HL-60 (cell line): Measurements from ENCODE around the gene DCLRE1B.
A peak's percentile ranks its signal among the peaks of the same experiment; 100 is the strongest.

Experiments used
- DNase-seq, 2 experiments: peaks; one replicate each; pipeline ENCODE4 v3.0.0-alpha.2; 2010 to 2020; ENCODE audit warnings: low read depth in 1 of 2, low spot score in 1 of 2
- H3K27ac ChIP-seq: fragments of 250-450 bp; sonication (Bioruptor Pico); replicated peaks from 2 replicates; pipeline ENCODE4 v1.5.1; 2020; ENCODE audit warnings: mild to moderate bottlenecking, moderate library complexity
- H3K27me3 ChIP-seq: fragments of 250-450 bp; sonication (Bioruptor Pico); 2 replicates; pipeline ENCODE4 v1.5.1; 2021; ENCODE audit warnings: mild to moderate bottlenecking, moderate library complexity; ENCODE audit not compliant: insufficient read depth, poor library complexity, severe bottlenecking
- H3K4me3 ChIP-seq: replicated peaks from 2 replicates; pipeline ENCODE4 v1.5.1; 2011; ENCODE audit warnings: mild to moderate bottlenecking, control low read depth, low read length; ENCODE audit not compliant: insufficient read depth
- GABPA ChIP-seq: IDR thresholded peaks from 2 replicates; pipeline ENCODE4 v1.6.1; 2012; ENCODE audit warnings: low read depth
- POLR2AphosphoS5 ChIP-seq: IDR thresholded peaks from 2 replicates; pipeline ENCODE4 v1.6.1; 2012; ENCODE audit warnings: low read depth
- SPI1 ChIP-seq: IDR thresholded peaks from 2 replicates; pipeline ENCODE4 v1.6.1; 2012; ENCODE audit warnings: low read depth, mild to moderate bottlenecking, borderline replicate concordance
- TF ChIP-seq, protein P1 (sequence below): IDR thresholded peaks from 2 replicates; pipeline ENCODE4 v1.6.1; 2012; ENCODE audit warnings: low read depth; ENCODE audit not compliant: insufficient replicate concordance
- TF ChIP-seq, protein P2 (sequence below): IDR thresholded peaks from one replicate; pipeline ENCODE4 v1.5.1; 2011; ENCODE audit warnings: low read length, control low read depth, inconsistent platforms; ENCODE audit not compliant: insufficient read depth

DCLRE1B gene

DNA sequence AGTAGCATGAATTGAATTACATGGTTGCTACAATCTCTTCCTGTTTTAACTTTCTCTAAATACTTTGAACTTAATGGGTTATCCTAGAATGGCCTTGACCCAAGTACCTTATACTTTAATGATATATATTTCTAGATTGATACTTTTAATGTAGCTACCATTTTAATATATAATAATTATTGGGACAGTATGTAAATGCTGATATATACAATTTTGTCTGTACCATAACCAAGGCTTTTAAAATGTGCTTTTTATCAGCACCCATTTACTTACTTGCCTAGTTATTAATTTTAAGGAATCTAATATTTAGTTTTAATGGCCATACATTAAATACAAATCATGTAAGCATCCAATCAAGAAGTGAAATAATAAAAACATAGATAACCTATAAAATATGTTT, 37.4 kb downstream of the DCLRE1B start:
- no peak overlapping the region for H3K4me3 ChIP-seq
- DNase-seq: no peak
- peak overlapping the region; percentile 81 for H3K27ac ChIP-seq
- no peak for TF ChIP-seq SPI1
- TF ChIP-seq, protein P1, sequence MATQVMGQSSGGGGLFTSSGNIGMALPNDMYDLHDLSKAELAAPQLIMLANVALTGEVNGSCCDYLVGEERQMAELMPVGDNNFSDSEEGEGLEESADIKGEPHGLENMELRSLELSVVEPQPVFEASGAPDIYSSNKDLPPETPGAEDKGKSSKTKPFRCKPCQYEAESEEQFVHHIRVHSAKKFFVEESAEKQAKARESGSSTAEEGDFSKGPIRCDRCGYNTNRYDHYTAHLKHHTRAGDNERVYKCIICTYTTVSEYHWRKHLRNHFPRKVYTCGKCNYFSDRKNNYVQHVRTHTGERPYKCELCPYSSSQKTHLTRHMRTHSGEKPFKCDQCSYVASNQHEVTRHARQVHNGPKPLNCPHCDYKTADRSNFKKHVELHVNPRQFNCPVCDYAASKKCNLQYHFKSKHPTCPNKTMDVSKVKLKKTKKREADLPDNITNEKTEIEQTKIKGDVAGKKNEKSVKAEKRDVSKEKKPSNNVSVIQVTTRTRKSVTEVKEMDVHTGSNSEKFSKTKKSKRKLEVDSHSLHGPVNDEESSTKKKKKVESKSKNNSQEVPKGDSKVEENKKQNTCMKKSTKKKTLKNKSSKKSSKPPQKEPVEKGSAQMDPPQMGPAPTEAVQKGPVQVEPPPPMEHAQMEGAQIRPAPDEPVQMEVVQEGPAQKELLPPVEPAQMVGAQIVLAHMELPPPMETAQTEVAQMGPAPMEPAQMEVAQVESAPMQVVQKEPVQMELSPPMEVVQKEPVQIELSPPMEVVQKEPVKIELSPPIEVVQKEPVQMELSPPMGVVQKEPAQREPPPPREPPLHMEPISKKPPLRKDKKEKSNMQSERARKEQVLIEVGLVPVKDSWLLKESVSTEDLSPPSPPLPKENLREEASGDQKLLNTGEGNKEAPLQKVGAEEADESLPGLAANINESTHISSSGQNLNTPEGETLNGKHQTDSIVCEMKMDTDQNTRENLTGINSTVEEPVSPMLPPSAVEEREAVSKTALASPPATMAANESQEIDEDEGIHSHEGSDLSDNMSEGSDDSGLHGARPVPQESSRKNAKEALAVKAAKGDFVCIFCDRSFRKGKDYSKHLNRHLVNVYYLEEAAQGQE: no peak
- H3K27me3 ChIP-seq: no peaks in the 10 kb centered on the region

DNA sequence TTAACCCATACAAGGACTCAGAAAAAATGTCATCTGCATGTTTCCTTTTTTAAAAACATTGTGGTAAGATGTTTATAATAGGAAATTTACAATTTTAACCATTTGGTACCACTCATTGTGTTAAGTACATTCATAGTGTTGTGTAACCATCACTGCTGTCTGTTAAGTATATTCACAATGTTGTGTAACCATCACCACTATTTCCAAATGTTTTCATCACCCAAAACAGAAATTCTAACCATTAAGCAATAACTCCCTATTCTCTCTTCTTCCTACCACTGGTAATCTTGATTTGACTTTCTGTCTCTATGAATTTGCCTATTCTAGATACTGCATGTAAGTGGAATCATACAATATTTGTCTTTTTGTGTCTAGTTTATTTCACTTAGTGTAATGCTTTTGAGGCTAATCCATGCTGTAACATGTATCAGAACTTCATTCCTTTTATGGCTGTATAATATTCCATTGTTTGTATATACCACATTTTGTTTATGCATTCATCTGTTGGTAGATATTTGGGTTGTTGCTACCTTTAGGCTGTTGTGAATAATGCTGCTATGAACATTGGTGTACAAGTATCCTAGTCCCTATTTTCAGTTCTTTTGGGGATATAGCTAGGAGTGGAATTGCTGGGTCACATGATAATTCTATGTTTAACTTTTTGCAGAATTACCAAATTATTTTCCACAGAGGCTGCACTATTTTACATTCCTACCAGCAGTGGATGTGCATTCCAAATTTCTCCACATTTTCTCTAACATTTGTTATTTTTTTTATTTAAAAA, 38.1 kb downstream of the DCLRE1B start:
- Histone ChIP-seq H3K4me3 (no peak overlapping the region), H3K27ac (peak overlapping the region; percentile 81), H3K27me3 (no peaks in the 10 kb centered on the region)
- peak; percentile 42; the same call in 1 of the 2 replicates for TF ChIP-seq POLR2AphosphoS5
- TF ChIP-seq SPI1: no peak
- TF ChIP-seq, protein P2, sequence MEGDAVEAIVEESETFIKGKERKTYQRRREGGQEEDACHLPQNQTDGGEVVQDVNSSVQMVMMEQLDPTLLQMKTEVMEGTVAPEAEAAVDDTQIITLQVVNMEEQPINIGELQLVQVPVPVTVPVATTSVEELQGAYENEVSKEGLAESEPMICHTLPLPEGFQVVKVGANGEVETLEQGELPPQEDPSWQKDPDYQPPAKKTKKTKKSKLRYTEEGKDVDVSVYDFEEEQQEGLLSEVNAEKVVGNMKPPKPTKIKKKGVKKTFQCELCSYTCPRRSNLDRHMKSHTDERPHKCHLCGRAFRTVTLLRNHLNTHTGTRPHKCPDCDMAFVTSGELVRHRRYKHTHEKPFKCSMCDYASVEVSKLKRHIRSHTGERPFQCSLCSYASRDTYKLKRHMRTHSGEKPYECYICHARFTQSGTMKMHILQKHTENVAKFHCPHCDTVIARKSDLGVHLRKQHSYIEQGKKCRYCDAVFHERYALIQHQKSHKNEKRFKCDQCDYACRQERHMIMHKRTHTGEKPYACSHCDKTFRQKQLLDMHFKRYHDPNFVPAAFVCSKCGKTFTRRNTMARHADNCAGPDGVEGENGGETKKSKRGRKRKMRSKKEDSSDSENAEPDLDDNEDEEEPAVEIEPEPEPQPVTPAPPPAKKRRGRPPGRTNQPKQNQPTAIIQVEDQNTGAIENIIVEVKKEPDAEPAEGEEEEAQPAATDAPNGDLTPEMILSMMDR: no peak
- peak; percentile 58 to 92 for DNase-seq

DNA sequence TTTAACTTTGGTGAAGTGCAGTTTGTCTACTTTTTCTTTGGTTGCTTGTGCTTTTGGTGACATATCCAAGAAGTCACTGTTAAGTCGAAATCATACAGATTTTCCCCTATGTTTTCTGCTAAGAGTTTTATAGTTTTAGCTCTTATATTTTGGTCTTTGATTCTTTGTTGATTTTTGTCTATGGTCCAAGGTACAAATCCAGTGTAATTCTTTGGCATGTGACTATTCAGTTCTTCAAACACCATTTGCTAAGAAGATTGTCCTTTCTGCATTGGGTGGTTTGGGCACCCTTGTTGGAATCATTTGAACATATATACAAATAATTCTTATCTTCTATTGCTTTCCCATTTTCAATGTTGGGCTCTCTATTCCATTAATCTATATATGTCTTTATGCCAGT, 40.2 kb downstream of the DCLRE1B start:
- no peak overlapping the region for H3K4me3 ChIP-seq
- TF ChIP-seq, protein P2: no peak
- TF ChIP-seq POLR2AphosphoS5: no peak
- TF ChIP-seq, protein P1: no peak
- peak overlapping the region; percentile 81 for H3K27ac ChIP-seq
- H3K27me3 ChIP-seq: no peaks in the 10 kb centered on the region
- DNase-seq: no peak

DNA sequence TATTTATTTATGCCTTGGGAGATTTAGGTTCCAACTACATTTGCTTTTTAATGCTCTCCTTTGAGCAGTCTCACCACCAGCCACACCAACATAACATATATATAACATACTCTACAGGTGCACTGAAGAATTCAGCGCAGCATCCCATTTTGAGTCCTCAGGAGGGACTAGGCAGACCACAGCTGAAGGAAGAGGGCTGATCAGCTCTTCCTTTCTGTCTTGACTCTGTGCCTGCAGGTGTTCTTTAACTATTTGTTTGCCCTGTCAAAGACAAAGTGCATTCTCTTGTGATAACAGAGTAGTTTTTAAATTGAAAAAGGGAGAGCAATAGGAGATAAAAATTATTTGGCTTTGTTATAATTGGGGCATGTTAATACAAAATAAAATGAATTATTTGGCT, 41.0 kb downstream of the DCLRE1B start:
- TF ChIP-seq SPI1 (no peak), GABPA (no peak), POLR2AphosphoS5 (no peak)
- TF ChIP-seq, protein P1: no peak
- TF ChIP-seq, protein P2: no peak
- H3K27me3 ChIP-seq: no peaks in the 10 kb centered on the region
- H3K27ac ChIP-seq: peak overlapping the region; percentile 81
- DNase-seq: no peak
- no peak overlapping the region for H3K4me3 ChIP-seq
